Breast epithelium (tissue), 3 donors: ENCODE measurements around the gene PRDM16.

Source experiments
- CTCF ChIP-seq, 3 donors: fragments of 450-650 bp; IDR thresholded peaks; one replicate each; pipeline ENCODE4 v1.5.1; 2016 to 2017; ENCODE audit warnings: antibody characterized with exemption in 3 of 3, mild to moderate bottlenecking in 3 of 3, moderate library complexity in 3 of 3
- POLR2A ChIP-seq: fragments of 450-650 bp; IDR thresholded peaks from one replicate; pipeline ENCODE4 v1.6.1; 2016; ENCODE audit warnings: antibody characterized with exemption, mild to moderate bottlenecking, moderate library complexity
- POLR2AphosphoS5 ChIP-seq, 3 donors: sonication (generic); formaldehyde crosslinking; IDR thresholded peaks; one replicate each; pipeline ENCODE4 v1.6.1; 2017; ENCODE audit warnings: antibody characterized with exemption in 3 of 3

GRCh38 chr1:3151456-3151855, 82.5 kb downstream of the PRDM16 start:
- TF ChIP-seq CTCF (IDR thresholded peaks at IDR 0.05) (no peak), POLR2A (no peak), POLR2AphosphoS5 (IDR thresholded peaks at IDR 0.05) (no peak)
